Ishikawa (cell line): ENCODE results near the gene ARHGEF11.

Source experiments
- CEBPB ChIP-seq: IDR thresholded peaks from 2 replicates; pipeline ENCODE4 v1.6.1; 2012
- CREB1 ChIP-seq: IDR thresholded peaks from 2 replicates; pipeline ENCODE4 v1.6.1; 2012; ENCODE audit warnings: low read depth
- EGR1 ChIP-seq: IDR thresholded peaks from 2 replicates; pipeline ENCODE4 v1.6.1; 2012
- EP300 ChIP-seq: IDR thresholded peaks from 2 replicates; pipeline ENCODE4 v1.6.1; 2012; ENCODE audit warnings: borderline replicate concordance
- FOXM1 ChIP-seq: IDR thresholded peaks from 2 replicates; pipeline ENCODE4 v1.6.1; 2012; ENCODE audit warnings: low read depth, borderline replicate concordance
- MAX ChIP-seq: IDR thresholded peaks from 2 replicates; pipeline ENCODE4 v1.6.1; 2012
- NFIC ChIP-seq: IDR thresholded peaks from 2 replicates; pipeline ENCODE4 v1.6.1; 2012
- RAD21 ChIP-seq: IDR thresholded peaks from 2 replicates; pipeline ENCODE4 v1.6.1; 2012; ENCODE audit warnings: low read depth
- REST ChIP-seq: IDR thresholded peaks from 2 replicates; pipeline ENCODE4 v1.6.1; 2012; ENCODE audit warnings: low read depth, mild to moderate bottlenecking
- TAF1 ChIP-seq: IDR thresholded peaks from 2 replicates; pipeline ENCODE4 v1.6.1; 2012; ENCODE audit warnings: low read depth, mild to moderate bottlenecking
- TCF12 ChIP-seq: IDR thresholded peaks from 2 replicates; pipeline ENCODE4 v1.6.1; 2012; ENCODE audit warnings: low read depth
- TEAD4 ChIP-seq: IDR thresholded peaks from 2 replicates; pipeline ENCODE4 v1.6.1; 2012
- USF1 ChIP-seq: IDR thresholded peaks from 2 replicates; pipeline ENCODE4 v1.6.1; 2012
- YY1 ChIP-seq: IDR thresholded peaks from 2 replicates; pipeline ENCODE4 v1.6.1; 2012; ENCODE audit warnings: low read depth
- ZBTB7A ChIP-seq: IDR thresholded peaks from 2 replicates; pipeline ENCODE4 v1.6.1; 2012; ENCODE audit warnings: low read depth

Gene ARHGEF11

GRCh38 chr1:157081707-157082106, 36.2 kb upstream of the ARHGEF11 start:
- no peak for TF ChIP-seq CEBPB
- TF ChIP-seq YY1, result no peak
- no peak for TF ChIP-seq NFIC
- TF ChIP-seq ZBTB7A, result no peak
- TF ChIP-seq TCF12, result no peak
- no peak for TF ChIP-seq RAD21
- no peak for TF ChIP-seq EP300
- no peak for TF ChIP-seq TAF1
- no peak for TF ChIP-seq CREB1

GRCh38 chr1:157080714-157081113, 35.2 kb upstream of the ARHGEF11 start:
- TF ChIP-seq USF1 (no peak), CEBPB (no peak), TEAD4 (no peak), MAX (no peak), EP300 (no peak), EGR1 (no peak), TCF12 (no peak), FOXM1 (no peak), TAF1 (no peak), YY1 (no peak), NFIC (no peak), CREB1 (no peak), RAD21 (no peak), ZBTB7A (no peak), REST (no peak)

- TF ChIP-seq TAF1 (no peak), FOXM1 (no peak), USF1 (no peak), YY1 (no peak), TEAD4 (no peak)
Measured at GRCh38 chr1:157077394-157077793, 31.9 kb upstream of the ARHGEF11 start.

- TF ChIP-seq YY1 (no peak), RAD21 (peak; percentile 70), MAX (no peak), EP300 (no peak), NFIC (no peak)
Measured at GRCh38 chr1:157073944-157074685, 28.6 kb upstream of the ARHGEF11 start.

- no peak for TF ChIP-seq NFIC
- no peak for TF ChIP-seq EP300
- no peak for TF ChIP-seq TEAD4
Measured at GRCh38 chr1:157069601-157070000, 24.1 kb upstream of the ARHGEF11 start.

- TF ChIP-seq USF1, result no peak
- no peak for TF ChIP-seq ZBTB7A
- TF ChIP-seq TEAD4, result no peak
- TF ChIP-seq TCF12, result no peak
- no peak for TF ChIP-seq TAF1
- TF ChIP-seq FOXM1, result no peak
- TF ChIP-seq RAD21, result no peak
- TF ChIP-seq CREB1, result no peak
- TF ChIP-seq EP300, result no peak
- TF ChIP-seq YY1, result no peak
- TF ChIP-seq MAX, result no peak
- no peak for TF ChIP-seq NFIC
- TF ChIP-seq REST, result no peak
- TF ChIP-seq EGR1, result no peak
- TF ChIP-seq CEBPB, result no peak
Measured at GRCh38 chr1:157056269-157056668, 10.7 kb upstream of the ARHGEF11 start.
